Stimulated activated CD8-positive, alpha-beta memory T cell treated with anti-CD3 and anti-CD28 coated beads, Interleukin-15, amount 100 ng/mL, for 48 hours (primary cell): ENCODE data around the gene NUTM2D.
"Not testable (repeated sequence)": the region's sequence is repeated elsewhere in the genome, so short reads cannot be mapped to it uniquely, and the experiment has no call there.

Source experiments
- DNase-seq, 2 donors: peaks; one replicate each; pipeline ENCODE4 v3.0.0-alpha.2; 2020; ENCODE audit warnings: low read depth in 2 of 2

Gene NUTM2D, protein sequence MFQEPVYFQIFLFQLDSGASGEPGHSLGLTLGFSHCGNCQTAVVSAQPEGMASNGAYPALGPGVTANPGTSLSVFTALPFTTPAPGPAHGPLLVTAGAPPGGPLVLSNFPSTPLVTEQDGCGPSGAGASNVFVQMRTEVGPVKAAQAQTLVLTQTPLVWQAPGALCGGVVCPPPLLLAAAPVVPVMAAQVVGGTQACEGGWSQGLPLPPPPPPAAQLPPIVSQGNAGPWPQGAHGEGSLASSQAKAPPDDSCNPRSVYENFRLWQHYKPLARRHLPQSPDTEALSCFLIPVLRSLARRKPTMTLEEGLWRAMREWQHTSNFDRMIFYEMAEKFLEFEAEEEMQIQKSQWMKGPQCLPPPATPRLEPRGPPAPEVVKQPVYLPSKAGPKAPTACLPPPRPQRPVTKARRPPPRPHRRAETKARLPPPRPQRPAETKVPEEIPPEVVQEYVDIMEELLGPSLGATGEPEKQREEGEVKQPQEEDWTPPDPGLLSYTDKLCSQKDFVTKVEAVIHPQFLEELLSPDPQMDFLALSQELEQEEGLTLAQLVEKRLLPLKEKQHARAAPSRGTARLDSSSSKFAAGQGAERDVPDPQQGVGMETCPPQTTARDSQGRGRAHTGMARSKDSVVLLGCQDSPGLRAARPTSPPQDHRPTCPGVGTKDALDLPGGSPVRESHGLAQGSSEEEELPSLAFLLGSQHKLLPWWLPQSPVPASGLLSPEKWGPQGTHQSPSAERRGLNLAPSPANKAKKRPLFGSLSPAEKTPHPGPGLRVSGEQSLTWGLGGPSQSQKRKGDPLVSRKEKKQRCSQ

DNA sequence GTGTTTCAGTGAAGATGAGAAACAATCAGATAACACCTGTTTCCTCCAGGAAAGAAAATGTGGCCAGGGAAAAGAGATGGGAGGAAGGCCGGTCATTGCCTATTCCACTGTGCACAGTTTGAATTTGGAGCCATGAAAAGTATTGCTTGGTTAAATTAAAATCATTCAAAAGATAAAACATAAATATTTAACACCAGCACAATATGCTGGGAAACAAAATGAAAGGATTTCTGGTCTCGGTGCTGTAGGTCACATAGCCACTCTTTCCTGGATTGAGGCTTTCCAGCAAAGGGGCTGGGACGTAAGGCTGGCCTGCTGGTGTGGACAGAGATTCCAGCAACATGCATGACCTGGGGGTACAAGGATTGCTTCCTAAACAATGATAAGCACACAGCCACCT lies at the start of gene NUTM2D:
Gene NUTM2D (plus strand): TSS at position 301 of the 400 bp plus-strand sequence. CDS start 522 bp downstream, outside the sequence.
- not testable (repeated sequence) for DNase-seq

DNA sequence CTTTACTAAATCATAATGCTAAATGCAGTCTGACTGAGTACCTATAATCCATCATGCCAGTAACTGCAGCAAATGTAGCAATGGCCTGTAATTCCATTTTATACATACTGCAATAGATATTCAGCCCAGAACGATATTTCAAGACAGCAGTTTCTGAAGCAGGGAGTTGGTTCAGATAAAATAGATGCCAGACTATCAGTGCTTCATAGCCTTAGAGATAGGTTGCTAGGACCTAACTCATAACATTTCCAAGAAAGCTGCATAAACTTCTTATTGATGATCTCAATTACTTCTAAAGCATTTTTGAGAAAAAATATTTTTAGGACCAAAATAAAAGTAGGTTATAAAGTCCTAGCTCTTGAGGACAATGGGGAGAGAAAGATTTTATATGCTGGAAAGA lies 48.8 kb upstream of the NUTM2D start:
- DNase-seq = not testable (repeated sequence)

DNA sequence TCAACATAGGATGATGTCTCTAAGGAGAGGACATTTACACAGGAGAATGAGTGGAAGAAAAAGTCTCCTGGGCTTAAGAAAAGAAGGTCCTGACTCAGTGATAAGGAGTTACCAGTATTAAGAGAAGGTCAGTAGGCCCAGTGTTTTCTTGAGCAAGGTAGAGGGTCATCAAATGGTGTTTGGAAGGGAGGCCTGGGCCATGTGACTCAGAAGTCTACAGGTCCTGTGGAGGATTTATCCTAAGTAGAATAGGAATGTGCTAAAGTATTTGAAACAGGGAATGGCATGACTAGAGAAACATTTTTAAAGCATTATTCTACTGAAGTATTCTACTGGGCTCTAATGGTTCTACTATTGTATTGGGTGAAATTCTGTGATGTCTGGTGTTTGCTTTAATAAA lies 47.9 kb upstream of the NUTM2D start:
- not testable (repeated sequence) for DNase-seq

DNA sequence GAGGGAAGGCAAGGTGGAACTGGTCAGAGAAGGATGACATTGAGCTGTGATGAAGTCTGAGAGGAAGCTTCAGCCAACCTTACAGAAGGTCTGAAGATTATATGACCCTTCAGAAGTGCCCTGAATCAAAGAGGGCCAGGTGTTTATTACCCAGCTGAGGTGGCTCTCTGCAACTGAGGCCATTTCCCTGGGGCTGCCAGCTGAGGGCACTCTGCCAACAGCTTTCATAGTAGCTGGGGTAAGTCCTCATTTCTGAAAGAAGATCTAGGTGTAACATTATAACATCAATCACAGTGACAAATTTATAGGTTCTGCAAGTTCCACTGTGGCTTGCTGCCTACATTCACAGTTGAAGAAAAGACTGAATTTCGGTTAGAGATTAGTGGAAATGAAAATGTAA lies 46.0 kb upstream of the NUTM2D start:
- DNase-seq = not testable (repeated sequence)

DNA sequence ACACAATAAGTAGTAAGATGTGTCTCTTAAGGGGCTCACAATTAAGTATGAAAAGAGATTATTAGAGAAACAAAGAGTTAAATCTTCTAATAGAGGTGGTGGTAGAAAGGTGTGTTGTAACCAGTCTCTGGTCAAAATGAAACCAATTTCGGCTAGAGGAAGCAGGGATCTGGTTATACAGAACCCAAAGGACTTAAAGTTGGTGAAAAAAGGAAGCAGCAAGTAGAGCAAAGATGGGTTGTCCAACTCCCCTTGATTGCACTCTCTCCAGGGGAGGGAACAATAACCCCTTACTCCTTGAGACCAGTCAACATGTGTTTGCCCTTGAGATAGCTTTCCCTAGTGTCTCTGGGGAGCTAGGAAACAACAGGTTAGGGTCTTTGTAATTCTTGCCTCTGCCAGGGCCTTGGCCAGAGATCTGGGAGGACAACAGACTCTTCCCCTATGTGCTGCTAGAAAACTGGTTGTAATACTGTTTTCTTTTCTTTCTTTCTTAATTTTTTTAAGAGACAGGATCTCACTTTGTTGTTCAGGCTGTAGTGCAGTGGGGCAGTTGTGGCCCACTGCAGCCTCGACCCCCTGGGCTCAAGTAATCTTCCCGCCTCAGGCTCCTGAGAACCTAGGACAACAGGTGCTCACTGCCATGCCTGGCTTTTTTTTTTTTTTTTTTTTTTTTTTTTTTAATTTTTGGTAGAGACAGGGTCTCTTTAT lies 43.7 kb upstream of the NUTM2D start:
- DNase-seq = not testable (repeated sequence)

DNA sequence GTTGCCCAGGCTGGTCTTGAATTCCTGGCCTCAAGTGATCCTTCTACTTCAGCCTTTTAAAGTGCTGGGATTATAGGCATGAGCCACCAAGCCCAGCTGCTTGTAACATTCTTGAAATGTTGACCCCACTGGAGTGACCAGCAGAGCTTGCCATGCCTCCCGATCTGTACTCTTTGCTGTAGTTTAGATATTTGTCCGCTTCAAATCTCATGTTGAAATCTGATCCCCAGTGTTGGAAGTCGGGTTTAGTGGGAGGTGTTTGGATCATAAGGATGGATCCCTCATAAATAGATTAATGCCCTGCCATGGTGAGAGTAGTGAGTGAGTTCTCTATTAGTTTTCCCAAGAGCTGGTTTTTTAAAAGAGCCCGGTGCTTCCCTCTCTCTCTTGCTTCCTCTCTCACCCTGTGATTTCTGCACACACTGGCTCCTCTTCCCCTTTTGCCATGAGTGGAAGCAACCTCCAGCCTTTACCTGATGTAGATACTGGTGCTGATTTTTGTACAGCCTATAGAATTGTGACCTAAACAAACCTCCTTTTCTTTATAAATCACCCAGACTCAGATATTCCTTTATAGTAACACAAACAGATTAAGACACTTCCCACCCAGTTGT lies 43.1 kb upstream of the NUTM2D start:
- DNase-seq = not testable (repeated sequence)

DNA sequence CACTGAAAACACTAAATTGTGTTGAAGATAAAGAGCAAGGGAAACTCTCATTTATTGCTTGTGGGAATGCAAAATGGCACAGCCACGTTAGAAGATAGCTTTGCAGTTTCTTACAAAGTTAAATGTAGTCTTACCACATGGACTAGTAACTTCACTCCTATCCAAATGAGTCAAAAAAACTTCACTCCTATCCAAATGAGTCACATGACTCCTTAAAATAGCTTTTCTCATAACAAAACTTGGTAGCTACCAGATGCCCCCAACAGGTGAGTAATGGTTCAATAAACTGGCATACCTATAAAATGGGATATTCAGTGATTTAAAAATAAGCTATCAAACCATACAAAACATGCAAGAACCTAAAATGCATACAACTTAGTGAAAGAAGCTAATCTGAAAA lies 36.0 kb upstream of the NUTM2D start:
- not testable (repeated sequence) for DNase-seq

DNA sequence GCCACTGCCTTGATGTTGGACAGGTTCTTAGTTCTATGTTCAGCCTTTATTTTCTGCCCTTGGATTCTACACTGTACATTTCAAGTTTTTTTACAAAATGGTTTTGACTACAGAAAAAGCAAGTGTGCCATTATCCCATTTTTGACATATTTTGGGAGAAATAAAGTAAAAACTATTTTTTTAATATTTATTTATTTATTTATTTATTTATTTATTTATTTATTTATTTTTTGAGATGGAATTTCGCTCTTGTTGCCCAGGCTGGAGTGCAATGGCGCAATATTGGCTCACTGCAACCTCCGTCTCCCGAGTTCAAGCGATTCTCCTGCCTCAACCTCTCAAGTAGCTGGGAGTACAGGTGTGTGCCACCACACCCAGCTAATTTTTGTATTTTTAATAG lies 33.0 kb upstream of the NUTM2D start:
- not testable (repeated sequence) for DNase-seq

DNA sequence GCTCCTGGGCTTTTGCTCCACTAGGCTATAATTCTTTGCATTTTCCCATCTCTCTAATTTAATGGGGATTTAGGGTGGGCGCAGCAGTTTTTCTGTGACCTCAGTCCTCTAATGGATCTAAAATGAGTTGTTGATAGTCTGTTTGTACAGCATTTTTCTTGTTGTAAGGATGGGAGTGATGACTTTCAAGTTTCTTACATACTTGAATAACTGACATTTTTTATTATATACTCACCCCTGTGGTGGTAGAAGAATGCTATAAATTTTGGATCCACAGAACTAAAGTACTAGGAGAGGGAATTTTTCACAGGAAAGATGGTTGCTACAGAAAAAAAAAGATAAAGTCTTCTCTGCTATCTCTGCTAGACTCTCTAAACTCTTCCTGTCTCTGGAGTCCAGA lies 29.6 kb upstream of the NUTM2D start:
- DNase-seq = not testable (repeated sequence)

DNA sequence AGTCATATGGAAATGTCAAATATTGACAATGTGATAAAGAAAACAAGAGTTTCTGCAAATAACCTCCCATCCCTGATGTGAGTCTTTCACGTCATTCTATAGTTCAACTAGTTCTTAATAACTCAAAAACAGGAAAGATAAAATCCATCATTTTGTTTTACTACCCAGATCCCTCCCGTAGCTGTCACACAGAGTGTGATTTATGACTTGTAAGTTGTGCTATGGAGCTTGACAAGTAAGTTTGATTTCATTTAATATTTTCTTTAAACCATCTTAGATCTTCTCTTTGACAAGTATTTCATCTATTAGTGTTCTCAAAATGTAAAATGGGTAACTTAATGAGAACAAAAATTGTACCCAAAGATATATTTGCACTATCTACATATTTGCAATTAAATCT lies 28.4 kb upstream of the NUTM2D start:
- DNase-seq = not testable (repeated sequence)

DNA sequence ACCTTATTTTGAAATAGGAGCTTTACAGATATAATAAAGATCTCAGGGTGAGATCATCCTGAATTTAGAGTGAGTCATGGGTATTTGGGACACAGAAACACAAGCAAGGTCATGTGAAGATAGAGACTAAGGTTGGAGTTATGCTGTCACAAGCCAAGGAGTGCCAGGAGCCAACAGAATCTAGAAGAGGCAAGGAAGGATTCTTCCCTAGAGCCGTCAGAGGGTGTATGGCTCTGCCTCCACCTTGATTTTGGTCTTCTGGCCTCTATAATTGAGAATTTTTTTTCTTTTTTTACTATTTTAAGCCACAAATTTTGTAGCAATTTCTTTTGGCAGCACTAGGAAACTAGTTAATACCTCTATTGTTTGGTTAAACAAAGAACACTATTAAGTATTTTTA lies 24.9 kb upstream of the NUTM2D start:
- not testable (repeated sequence) for DNase-seq

DNA sequence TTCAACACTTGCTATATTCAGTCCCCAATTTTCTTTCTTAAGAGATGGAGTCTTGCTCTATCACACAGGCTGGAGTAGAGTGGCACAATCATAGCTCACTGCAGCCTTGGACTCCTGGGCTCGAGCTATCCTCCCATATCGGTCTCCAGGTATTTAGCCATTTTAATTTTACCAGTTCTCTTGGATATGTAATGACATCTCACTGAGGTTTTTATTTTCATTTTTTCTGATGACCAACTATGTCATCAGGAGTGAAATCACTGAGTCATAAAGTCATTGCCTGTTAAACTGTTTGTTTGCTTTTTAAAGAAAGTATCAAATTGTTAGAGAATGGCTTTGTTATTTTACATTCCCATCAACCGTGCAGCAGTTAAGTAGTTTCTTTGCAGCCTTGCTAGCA lies 17.1 kb upstream of the NUTM2D start:
- not testable (repeated sequence) for DNase-seq

DNA sequence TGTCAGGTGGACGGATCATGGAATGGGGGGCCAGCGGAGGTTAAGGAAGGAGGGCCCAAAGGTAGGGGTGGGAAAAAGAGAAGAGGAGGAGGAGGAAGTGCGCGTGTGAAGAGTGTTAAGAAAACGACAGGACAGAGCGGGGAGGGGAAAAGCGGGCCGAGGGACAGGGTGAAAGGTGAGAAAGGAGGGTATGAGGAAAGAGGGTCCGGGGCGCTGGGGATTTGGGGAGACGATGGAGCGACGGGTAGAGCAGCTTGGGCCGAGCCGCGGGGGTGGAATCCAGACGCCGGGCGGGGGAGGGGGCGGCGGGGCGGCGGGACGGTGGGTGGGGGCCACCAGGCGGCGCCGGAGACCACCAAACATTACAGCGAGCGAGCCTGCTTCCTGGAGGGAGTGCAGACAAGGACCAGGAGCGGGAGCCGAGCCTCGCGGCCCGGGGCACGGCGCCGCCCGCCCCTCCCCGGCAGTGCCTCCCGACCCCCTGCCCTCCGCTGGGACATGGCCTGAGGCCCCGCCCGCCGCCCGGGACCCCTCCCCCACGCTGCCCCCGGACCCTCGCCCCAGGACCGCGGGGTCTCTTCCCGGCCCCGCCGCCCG lies 15.9 kb upstream of the NUTM2D start:
- DNase-seq = not testable (repeated sequence)

DNA sequence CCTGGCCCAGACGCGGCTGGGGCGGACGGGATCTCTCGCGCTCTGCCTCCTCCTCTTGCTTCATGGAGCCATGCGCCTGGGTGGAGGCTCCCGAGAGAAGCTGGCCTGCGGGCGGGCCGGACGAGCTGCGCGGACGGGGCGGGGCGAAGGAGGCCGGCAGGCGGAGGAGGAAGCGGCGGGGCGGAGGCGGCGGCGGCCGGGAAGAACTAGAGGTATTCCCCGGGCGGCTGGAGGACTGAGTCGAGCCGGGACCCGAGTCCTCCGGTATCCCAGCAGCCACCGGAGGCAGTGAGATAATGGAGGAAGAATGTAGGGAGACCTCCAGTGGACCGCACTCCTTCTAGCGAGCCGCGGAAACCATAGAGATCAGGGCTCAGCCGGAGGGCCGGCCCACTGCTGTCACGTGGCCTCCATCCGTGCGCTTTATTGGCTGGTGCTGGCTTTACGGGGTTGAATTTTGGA lies 15.3 kb upstream of the NUTM2D start:
- peak; percentile 73 to 74 for DNase-seq

DNA sequence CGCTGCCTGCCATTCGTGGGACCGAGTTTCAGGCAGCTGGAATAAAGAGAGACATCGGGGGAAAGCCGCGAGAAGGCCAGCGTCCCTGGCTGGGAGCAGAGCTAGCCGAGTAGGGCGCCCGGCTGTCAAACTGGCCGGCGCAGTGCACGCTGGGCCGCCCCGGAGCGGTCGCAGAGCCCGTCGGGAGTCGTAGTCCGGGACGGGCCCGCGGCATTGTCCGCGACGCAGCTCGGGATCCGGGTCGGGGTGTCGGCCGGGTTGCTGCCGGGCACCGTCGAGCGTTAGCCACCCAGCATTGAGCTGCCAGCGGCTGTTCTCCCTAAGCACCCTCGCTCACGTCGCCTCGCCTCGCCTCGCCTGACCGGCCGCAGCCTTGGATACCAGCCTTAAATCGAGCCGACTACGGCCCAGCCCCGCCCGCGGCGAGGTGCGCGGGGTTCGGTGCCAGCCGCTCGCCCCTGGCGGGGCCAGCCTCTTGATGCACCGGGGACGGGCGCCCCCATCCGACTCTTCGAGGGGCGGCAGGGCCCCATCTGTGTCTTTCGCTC lies 14.8 kb upstream of the NUTM2D start:
- DNase-seq = peak; percentile 72 to 73

DNA sequence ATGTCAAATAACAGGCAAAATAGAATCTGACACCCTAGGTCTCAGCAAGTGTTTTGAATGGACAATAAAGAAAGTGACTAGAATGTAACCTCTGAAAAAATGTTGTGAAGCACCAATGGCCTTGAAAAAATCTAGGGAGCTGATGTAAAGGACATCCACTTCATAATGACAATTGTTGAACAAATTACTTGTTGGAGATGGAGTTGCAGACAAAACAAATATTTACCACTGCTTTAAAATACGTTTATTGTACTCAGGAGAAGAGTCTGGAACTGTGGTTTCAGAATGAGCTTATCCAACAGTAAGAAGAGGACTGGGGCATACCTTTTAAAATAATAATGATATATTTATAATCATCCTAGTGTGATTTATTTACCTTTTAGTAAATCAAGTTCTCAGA lies 11.8 kb upstream of the NUTM2D start:
- DNase-seq = not testable (repeated sequence)

DNA sequence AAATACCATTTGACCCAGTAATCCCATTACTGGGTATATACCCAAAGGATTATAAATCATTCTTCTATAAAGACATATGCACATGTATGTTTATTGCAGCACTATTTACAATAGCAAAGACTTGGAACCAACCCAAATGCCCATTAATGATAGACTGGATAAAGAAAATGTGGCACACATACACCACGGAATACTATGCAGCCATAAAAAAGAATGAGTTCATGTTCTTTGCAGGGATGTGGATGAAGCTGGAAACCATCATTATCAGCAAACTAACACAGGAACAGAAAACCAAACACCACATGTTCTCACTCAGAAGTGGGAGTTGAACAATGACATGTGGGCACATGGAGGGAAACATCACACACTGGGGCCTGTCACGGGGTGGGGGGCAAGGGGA lies 7.4 kb upstream of the NUTM2D start:
- DNase-seq = not testable (repeated sequence)

DNA sequence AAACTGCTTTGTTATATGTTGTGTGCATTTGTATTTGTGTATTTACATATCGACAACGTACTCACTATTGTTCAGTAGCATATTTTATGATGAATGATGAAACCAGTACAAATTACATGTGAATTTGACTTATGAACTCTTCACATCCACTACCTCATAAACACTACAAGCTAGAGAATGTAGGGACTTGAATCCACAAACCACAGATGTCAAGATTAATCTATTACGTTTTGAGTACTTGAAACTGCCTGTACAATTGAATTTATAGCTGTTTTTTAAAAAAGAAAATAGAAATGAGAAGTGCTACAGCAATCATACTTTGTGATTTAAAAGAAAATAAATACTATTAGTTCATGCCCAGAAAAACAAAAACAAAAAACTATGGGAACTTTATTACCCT lies 4.7 kb upstream of the NUTM2D start:
- DNase-seq = not testable (repeated sequence)

DNA sequence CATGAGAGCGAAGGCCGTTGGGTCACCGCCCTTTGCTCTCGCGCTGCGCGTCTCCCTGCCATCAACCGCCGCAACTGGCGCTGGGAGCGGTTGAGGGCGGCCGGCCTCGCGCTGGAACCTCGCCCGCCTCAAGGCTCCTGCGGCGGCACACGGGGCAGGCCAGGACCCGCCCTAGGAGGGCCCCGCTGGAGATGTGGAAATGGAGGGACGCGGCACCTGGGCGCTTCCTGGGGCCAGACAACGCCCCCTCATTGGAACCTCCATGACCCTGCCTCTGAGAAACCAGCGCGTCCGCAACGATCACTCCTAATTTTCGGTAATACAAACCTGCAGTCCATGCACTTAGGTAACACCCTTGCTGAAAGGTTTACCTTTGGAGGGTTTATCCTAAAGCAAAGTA lies 2.4 kb upstream of the NUTM2D start:
- DNase-seq = not testable (repeated sequence)

DNA sequence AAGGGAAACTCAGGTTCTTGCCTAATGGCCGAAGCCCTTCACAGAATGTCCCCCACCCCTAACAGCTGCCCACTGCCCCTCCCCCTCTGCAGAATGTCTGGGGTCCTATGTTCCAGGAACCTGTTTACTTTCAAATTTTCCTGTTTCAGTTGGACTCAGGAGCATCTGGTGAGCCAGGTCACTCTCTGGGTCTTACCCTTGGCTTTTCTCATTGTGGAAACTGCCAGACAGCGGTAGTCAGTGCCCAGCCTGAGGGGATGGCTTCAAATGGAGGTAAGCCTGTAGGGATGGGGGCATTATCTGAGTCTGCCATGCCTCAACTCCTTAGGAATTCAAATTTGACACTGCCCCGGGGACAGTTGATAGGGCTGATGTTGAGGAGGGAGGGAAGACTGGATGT lies 615 bp downstream of the NUTM2D start:
- not testable (repeated sequence) for DNase-seq
